ENCODE measurements around the gene TRIP13.

DNA sequence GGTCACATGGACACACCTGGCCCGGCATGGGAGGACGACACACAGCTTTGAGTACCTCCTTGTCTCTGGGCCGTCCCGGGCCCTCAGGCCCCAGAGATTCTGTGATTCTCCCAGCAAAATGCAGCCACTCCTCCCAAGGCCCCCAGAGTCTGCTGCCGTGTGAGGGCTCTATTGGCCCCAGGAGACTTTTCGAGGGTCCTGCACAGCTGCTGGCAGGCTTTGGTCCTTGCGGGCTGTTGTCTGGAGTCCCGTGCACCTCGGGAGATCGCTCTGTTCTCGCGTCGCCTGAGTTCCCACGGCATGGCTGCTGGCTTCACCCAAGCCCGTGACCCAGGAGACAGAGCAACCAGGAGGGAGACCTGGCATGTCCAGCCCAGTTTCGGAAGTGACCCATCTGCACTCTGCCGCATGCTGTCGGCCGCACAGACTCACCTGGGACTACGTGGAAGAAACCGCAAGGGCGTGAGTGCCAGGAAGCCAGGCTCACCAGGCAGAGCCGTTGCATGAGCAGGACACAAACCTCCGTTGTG is 69.1 kb downstream of the TRIP13 start:
- no peak for TF ChIP-seq EZH2 (IDR thresholded peaks at IDR 0.05; ENCODE audit: borderline replicate concordance, insufficient read depth, low read length, poor library complexity, severe bottlenecking)
- TF ChIP-seq, protein P1, sequence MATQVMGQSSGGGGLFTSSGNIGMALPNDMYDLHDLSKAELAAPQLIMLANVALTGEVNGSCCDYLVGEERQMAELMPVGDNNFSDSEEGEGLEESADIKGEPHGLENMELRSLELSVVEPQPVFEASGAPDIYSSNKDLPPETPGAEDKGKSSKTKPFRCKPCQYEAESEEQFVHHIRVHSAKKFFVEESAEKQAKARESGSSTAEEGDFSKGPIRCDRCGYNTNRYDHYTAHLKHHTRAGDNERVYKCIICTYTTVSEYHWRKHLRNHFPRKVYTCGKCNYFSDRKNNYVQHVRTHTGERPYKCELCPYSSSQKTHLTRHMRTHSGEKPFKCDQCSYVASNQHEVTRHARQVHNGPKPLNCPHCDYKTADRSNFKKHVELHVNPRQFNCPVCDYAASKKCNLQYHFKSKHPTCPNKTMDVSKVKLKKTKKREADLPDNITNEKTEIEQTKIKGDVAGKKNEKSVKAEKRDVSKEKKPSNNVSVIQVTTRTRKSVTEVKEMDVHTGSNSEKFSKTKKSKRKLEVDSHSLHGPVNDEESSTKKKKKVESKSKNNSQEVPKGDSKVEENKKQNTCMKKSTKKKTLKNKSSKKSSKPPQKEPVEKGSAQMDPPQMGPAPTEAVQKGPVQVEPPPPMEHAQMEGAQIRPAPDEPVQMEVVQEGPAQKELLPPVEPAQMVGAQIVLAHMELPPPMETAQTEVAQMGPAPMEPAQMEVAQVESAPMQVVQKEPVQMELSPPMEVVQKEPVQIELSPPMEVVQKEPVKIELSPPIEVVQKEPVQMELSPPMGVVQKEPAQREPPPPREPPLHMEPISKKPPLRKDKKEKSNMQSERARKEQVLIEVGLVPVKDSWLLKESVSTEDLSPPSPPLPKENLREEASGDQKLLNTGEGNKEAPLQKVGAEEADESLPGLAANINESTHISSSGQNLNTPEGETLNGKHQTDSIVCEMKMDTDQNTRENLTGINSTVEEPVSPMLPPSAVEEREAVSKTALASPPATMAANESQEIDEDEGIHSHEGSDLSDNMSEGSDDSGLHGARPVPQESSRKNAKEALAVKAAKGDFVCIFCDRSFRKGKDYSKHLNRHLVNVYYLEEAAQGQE (IDR thresholded peaks at IDR 0.05; ENCODE audit: borderline replicate concordance) = no peak
